ENCODE results near the gene KCNJ1.
A peak's percentile ranks its signal among the peaks of the same experiment; 100 is the strongest.

KCNJ1 gene

GRCh38 chr11:128865490-128865889 lies 1.6 kb downstream of the KCNJ1 start:
- no peak for DNase-seq (ENCODE audit: low read depth)
- no peak overlapping the region for H3K4me3 ChIP-seq (ENCODE audit: low read depth, low read length)
- no peak for TF ChIP-seq MAX (IDR thresholded peaks at IDR 0.05; ENCODE audit: low read depth, low read length)
- no peak for TF ChIP-seq POLR2A (IDR thresholded peaks at IDR 0.05; ENCODE audit: extremely low read depth, insufficient read length)
- TF ChIP-seq CTCF (IDR thresholded peaks at IDR 0.05; ENCODE audit: low read depth, low read length), result no peak
- no peak for TF ChIP-seq MYC (IDR thresholded peaks at IDR 0.05; ENCODE audit: low read depth, low read length)

GRCh38 chr11:128862908-128863660 lies 4.0 kb downstream of the KCNJ1 start:
- TF ChIP-seq MAX (IDR thresholded peaks at IDR 0.05; ENCODE audit: low read depth, low read length), result no peak
- no peak for TF ChIP-seq MYC (IDR thresholded peaks at IDR 0.05; ENCODE audit: low read depth, low read length)
- no peak for TF ChIP-seq POLR2A (IDR thresholded peaks at IDR 0.05; ENCODE audit: extremely low read depth, insufficient read length)
- TF ChIP-seq CTCF (IDR thresholded peaks at IDR 0.05; ENCODE audit: low read depth, low read length), result no peak
- DNase-seq (ENCODE audit: low read depth), result no peak
- H3K4me3 ChIP-seq (ENCODE audit: low read depth, low read length), result no peak overlapping the region

GRCh38 chr11:128862406-128862805 lies 4.7 kb downstream of the KCNJ1 start:
- H3K4me3 ChIP-seq (ENCODE audit: low read depth, low read length), result no peak overlapping the region
- TF ChIP-seq MAX (IDR thresholded peaks at IDR 0.05; ENCODE audit: low read depth, low read length) (no peak), POLR2A (IDR thresholded peaks at IDR 0.05; ENCODE audit: extremely low read depth, insufficient read length) (no peak), MYC (IDR thresholded peaks at IDR 0.05; ENCODE audit: low read depth, low read length) (no peak), CTCF (IDR thresholded peaks at IDR 0.05; ENCODE audit: low read depth, low read length) (no peak)
- DNase-seq (ENCODE audit: low read depth), result no peak

- DNase-seq (ENCODE audit: low read depth), result no peak
- no peak overlapping the region for H3K4me3 ChIP-seq (ENCODE audit: low read depth, low read length)
- no peak for TF ChIP-seq POLR2A (IDR thresholded peaks at IDR 0.05; ENCODE audit: extremely low read depth, insufficient read length)
- no peak for TF ChIP-seq MAX (IDR thresholded peaks at IDR 0.05; ENCODE audit: low read depth, low read length)
- TF ChIP-seq CTCF (IDR thresholded peaks at IDR 0.05; ENCODE audit: low read depth, low read length), result no peak
- no peak for TF ChIP-seq MYC (IDR thresholded peaks at IDR 0.05; ENCODE audit: low read depth, low read length)
Measured at GRCh38 chr11:128860571-128861361, 6.3 kb downstream of the KCNJ1 start.

- no peak overlapping the region for H3K4me3 ChIP-seq (ENCODE audit: low read depth, low read length)
- peak; percentile 58 for DNase-seq (ENCODE audit: low read depth)
- TF ChIP-seq MYC (IDR thresholded peaks at IDR 0.05; ENCODE audit: low read depth, low read length) (no peak), CTCF (IDR thresholded peaks at IDR 0.05; ENCODE audit: low read depth, low read length) (peak; percentile 76), MAX (IDR thresholded peaks at IDR 0.05; ENCODE audit: low read depth, low read length) (no peak)
Measured at GRCh38 chr11:128859563-128860441, 7.3 kb downstream of the KCNJ1 start.
